Ovary (tissue), 3 donors: ENCODE data around the gene PGPEP1.
A peak's percentile ranks its signal among the peaks of the same experiment; 100 is the strongest.

Experiments
- EP300 ChIP-seq: sonication (generic); formaldehyde crosslinking; IDR thresholded peaks from one replicate; pipeline ENCODE4 v1.6.1; 2017; ENCODE audit warnings: antibody characterized with exemption
- POLR2A ChIP-seq: fragments of 450-650 bp; IDR thresholded peaks from one replicate; pipeline ENCODE4 v1.6.1; 2017; ENCODE audit warnings: antibody characterized with exemption, mild to moderate bottlenecking, moderate library complexity
- TF ChIP-seq, protein P1 (sequence below), 3 donors: fragments of 450-650 bp in 2 of 3; fragments of 200-600 bp in 1 of 3; IDR thresholded peaks; one replicate each; pipeline versions ENCODE4 v1.5.1 to v1.8.0; 2016 to 2022; ENCODE audit warnings: antibody characterized with exemption in 3 of 3, mild to moderate bottlenecking in 1 of 3
- donor health status: DM: no; HTN: no; CAD: no.

- TF ChIP-seq, protein P1, sequence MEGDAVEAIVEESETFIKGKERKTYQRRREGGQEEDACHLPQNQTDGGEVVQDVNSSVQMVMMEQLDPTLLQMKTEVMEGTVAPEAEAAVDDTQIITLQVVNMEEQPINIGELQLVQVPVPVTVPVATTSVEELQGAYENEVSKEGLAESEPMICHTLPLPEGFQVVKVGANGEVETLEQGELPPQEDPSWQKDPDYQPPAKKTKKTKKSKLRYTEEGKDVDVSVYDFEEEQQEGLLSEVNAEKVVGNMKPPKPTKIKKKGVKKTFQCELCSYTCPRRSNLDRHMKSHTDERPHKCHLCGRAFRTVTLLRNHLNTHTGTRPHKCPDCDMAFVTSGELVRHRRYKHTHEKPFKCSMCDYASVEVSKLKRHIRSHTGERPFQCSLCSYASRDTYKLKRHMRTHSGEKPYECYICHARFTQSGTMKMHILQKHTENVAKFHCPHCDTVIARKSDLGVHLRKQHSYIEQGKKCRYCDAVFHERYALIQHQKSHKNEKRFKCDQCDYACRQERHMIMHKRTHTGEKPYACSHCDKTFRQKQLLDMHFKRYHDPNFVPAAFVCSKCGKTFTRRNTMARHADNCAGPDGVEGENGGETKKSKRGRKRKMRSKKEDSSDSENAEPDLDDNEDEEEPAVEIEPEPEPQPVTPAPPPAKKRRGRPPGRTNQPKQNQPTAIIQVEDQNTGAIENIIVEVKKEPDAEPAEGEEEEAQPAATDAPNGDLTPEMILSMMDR (IDR thresholded peaks at IDR 0.05) = peak; percentile 55 to 99 (median 97)
- no peak for TF ChIP-seq POLR2A
- TF ChIP-seq EP300 = no peak
These were observed 11.9 kb upstream of the PGPEP1 start for GRCh38 chr19:18328340-18329034.
